Activated T-helper 9 cell treated with anti-CD3 and anti-CD28 coated beads, Interleukin-2, amount 50 U/mL, for 16 hours (primary cell): ENCODE results near the gene FBXO4.
"Not testable (repeated sequence)": the region's sequence is repeated elsewhere in the genome, so short reads cannot be mapped to it uniquely, and the experiment has no call there.

Source experiments
- DNase-seq: peaks from one replicate; pipeline ENCODE4 v3.0.0-alpha.2; 2020; ENCODE audit warnings: low read depth

FBXO4 gene

GRCh38 chr5:41982858-41983257 lies 57.8 kb downstream of the FBXO4 start:
- not testable (repeated sequence) for DNase-seq

DNA sequence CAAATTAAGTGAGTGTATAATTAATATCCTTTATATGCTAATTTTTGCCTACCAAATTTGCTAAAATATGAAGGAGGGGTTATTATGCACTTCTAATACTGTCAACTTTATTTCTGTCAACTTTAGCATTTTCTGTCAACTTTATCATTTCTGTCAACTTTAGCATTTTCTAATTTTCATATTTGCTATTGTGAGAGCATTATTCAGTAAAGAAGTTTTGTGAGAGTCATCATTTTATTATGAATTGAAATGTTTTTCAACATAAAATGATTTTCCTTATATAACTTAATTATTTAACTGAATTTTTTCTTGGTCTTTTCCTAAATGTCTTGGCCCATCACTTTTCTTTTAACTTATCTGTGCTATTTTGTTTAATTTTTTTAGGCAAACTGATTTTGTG lies 58.2 kb downstream of the FBXO4 start:
- DNase-seq, result no peak

DNA sequence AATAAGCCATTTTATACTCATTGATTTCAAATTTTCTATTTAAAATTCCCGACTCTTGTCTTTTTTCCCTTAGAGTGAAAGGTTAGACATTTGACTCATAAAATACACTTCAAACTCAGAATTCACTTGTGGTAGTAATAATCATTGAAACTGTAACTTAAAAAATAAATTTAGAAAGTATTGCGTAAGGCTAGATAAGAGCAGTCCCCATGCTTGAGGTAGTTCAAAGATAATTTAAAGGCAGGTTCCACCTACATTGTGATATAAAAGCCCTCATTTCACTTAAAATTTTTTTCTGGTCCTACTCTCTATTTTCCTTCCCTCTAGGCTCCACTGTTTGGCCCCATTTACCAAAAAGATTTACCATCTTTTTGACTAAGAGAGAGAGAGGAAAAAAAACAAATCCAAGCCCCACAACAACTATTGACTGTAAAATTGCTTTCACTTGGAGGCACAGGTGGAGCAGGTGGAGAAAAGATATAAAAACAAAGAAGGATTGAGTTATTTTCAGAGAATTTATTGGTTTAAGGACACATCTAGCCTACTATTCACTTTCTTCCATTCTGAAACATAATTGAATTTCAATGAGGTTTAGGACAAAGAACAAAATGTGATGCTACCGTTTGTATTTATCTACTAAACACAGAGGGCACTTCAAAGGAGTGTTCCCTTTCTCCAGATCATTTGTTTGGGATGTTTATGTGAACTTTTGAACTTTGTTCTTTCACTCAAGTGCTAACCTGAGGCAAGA lies 61.0 kb downstream of the FBXO4 start:
- no peak for DNase-seq
